Ascending aorta (tissue), 2 donors: ENCODE data around the gene CNDP2. TPM values are rescaled to one million over a fixed set of nuclear protein-coding genes. Genes with fewer than 3 reads are reported as not detected.

Experiments used
- DNase-seq, 2 donors: peaks; one replicate each; pipeline ENCODE4 v3.0.0-alpha.2; 2019; ENCODE audit warnings: low spot score in 2 of 2
- H3K27ac ChIP-seq, 2 donors: fragments of 200-600 bp; sonication (generic); one replicate each; pipeline ENCODE4 v1.5.1; 2016 to 2017; ENCODE audit warnings: mild to moderate bottlenecking in 1 of 2
- H3K27me3 ChIP-seq: fragments of 200-600 bp; sonication (generic); one replicate; pipeline ENCODE4 v1.5.1; 2017
- H3K36me3 ChIP-seq, 2 donors: fragments of 200-600 bp; sonication (generic); one replicate each; pipeline ENCODE4 v1.5.1; 2016
- H3K4me1 ChIP-seq, 2 donors: fragments of 200-600 bp; sonication (generic); one replicate each; pipeline ENCODE4 v1.5.1; 2016 to 2017; ENCODE audit warnings: mild to moderate bottlenecking in 1 of 2
- H3K4me3 ChIP-seq, 2 donors: fragments of 200-600 bp; sonication (generic); one replicate each; pipeline ENCODE4 v1.5.1; 2016 to 2017; ENCODE audit warnings: mild to moderate bottlenecking in 1 of 2
- H3K9me3 ChIP-seq, 2 donors: fragments of 200-600 bp; sonication (generic); one replicate each; pipeline ENCODE4 v1.5.1; 2016
- CTCF ChIP-seq, 3 experiments: fragments of 200-600 bp in 2 of 3; fragments of 450-650 bp in 1 of 3; sonication (generic) in 2 of 3; IDR thresholded peaks; one replicate each; pipeline ENCODE4 v1.5.1; 2016 to 2019; ENCODE audit warnings: antibody characterized with exemption in 3 of 3, mild to moderate bottlenecking in 1 of 3, moderate library complexity in 1 of 3
- intact Hi-C: fragments of 100-400 bp; cut with DNase I; formaldehyde crosslinking; loops from one replicate; pipeline ENCODE4 v1.15.1; 2023
- total RNA-seq: library from RNA; depleted of rRNA; stranded (reverse); fragments of >200 nt; gene quantifications from one replicate; pipeline ENCODE4 v1.1.0, GENCODE V29; 2016

CNDP2 gene
- total RNA-seq, 1 donor from 2014 or later, result 33.5 TPM

GRCh38 chr18:74496508-74497323, 553 bp downstream of the CNDP2 start:
- peak in 1 of 2 donors; percentile 83 for DNase-seq
- TF ChIP-seq CTCF (IDR thresholded peaks at IDR 0.05), result peak in 1 of 3 experiments; percentile 4
- peak overlapping the region; percentile 75 to 87 for H3K4me3 ChIP-seq
- H3K36me3 ChIP-seq, result peaks cover under 1 to 10% of the 10 kb centered on the region in 2 donors
- peak overlapping the region; percentile 88 to 97 for H3K27ac ChIP-seq
- no peaks in the 10 kb centered on the region for H3K9me3 ChIP-seq
- intact Hi-C loops, result loop anchor here (1.0 to 10.0 kb wide), 8 partner anchors 56 to 1998 kb away; partner anchors contain the start of genes PTGR3, TIMM21, ZNF407 and ZNF516
- H3K27me3 ChIP-seq, result no peaks in the 10 kb centered on the region
- H3K4me1 ChIP-seq, result peaks cover 0 to 9% of the 10 kb centered on the region in 2 donors

- no peaks in the 10 kb centered on the region for H3K27me3 ChIP-seq
- peak overlapping the region in 1 of 2 donors; percentile 87 for H3K4me3 ChIP-seq
- peaks cover 0 to 9% of the 10 kb centered on the region in 2 donors for H3K4me1 ChIP-seq
- peak overlapping the region; percentile 88 to 97 for H3K27ac ChIP-seq
- no peaks in the 10 kb centered on the region for H3K9me3 ChIP-seq
- intact Hi-C loops, result loop anchor here (2.0 to 10.0 kb wide), 5 partner anchors 55 to 1998 kb away; partner anchors contain the start of genes PTGR3 and ZNF516
- DNase-seq, result no peak
- no peak for TF ChIP-seq CTCF (IDR thresholded peaks at IDR 0.05)
- H3K36me3 ChIP-seq, result peaks cover 6 to 16% of the 10 kb centered on the region in 2 donors
Observed at GRCh38 chr18:74497324-74497676, 1.1 kb downstream of the CNDP2 start.

- H3K27ac ChIP-seq, result no peak overlapping the region
- no peak for DNase-seq
- TF ChIP-seq CTCF (IDR thresholded peaks at IDR 0.05), result no peak
- intact Hi-C loops, result loop anchor here (2.0 to 10.0 kb wide), 5 partner anchors 55 to 1997 kb away; partner anchors contain the start of genes PTGR3 and ZNF516
- peaks cover 11 to 21% of the 10 kb centered on the region in 2 donors for H3K36me3 ChIP-seq
- peaks cover 0 to 9% of the 10 kb centered on the region in 2 donors for H3K4me1 ChIP-seq
- H3K4me3 ChIP-seq, result no peak overlapping the region
- H3K9me3 ChIP-seq, result no peaks in the 10 kb centered on the region
- H3K27me3 ChIP-seq, result no peaks in the 10 kb centered on the region
Observed at GRCh38 chr18:74497778-74498177, 1.6 kb downstream of the CNDP2 start.

GRCh38 chr18:74498712-74499627, 2.8 kb downstream of the CNDP2 start:
- Histone ChIP-seq H3K27me3 (no peaks in the 10 kb centered on the region), H3K9me3 (no peaks in the 10 kb centered on the region), H3K4me3 (peak overlapping the region in 1 of 2 donors; percentile 2), H3K36me3 (peaks cover 23 to 33% of the 10 kb centered on the region in 2 donors), H3K4me1 (peaks cover 0 to 9% of the 10 kb centered on the region in 2 donors), H3K27ac (no peak overlapping the region)
- DNase-seq, result no peak
- no peak for TF ChIP-seq CTCF (IDR thresholded peaks at IDR 0.05)
- intact Hi-C loops, result loop anchor here (5.0 to 10.0 kb wide), 4 partner anchors 53 to 1996 kb away; partner anchors contain the start of gene ZNF516

- DNase-seq, result peak in 1 of 2 donors; percentile 72
- H3K4me3 ChIP-seq, result peak overlapping the region in 1 of 2 donors; percentile 2
- H3K9me3 ChIP-seq, result no peaks in the 10 kb centered on the region
- peaks cover 0 to 9% of the 10 kb centered on the region in 2 donors for H3K4me1 ChIP-seq
- H3K36me3 ChIP-seq, result peaks cover 27 to 38% of the 10 kb centered on the region in 2 donors
- no peak for TF ChIP-seq CTCF (IDR thresholded peaks at IDR 0.05)
- no peaks in the 10 kb centered on the region for H3K27me3 ChIP-seq
- no peak overlapping the region for H3K27ac ChIP-seq
- intact Hi-C loops, result loop anchor here (5.0 to 10.0 kb wide), 4 partner anchors 53 to 1995 kb away; partner anchors contain the start of gene ZNF516
Observed at GRCh38 chr18:74499633-74500032, 3.5 kb downstream of the CNDP2 start.
